Osteoblast (primary cell): ENCODE results near the gene ADAMTS4. TPM values are rescaled to one million over a fixed set of nuclear protein-coding genes. Genes with fewer than 3 reads are reported as not detected.
A peak's percentile ranks its signal among the peaks of the same experiment; 100 is the strongest.
"Not testable (repeated sequence)": the region's sequence is repeated elsewhere in the genome, so short reads cannot be mapped to it uniquely, and the experiment has no call there.

Experiments used
- DNase-seq: peaks from one replicate; pipeline ENCODE4 v3.0.0; 2011; ENCODE audit warnings: low spot score, mixed read lengths; ENCODE audit not compliant: insufficient read length; ENCODE audit errors: missing footprints
- H2AFZ ChIP-seq: 2 replicates; pipeline ENCODE4 v1.6.0; 2011; ENCODE audit warnings: mild to moderate bottlenecking, low read length
- H3K27ac ChIP-seq: 2 replicates; pipeline ENCODE4 v1.5.1; 2011; ENCODE audit warnings: mild to moderate bottlenecking, low read depth, low read length, moderate library complexity
- H3K27me3 ChIP-seq: 2 replicates; pipeline ENCODE4 v1.6.0; 2012; ENCODE audit warnings: mild to moderate bottlenecking, control low read depth, inconsistent platforms, low read length, moderate library complexity; ENCODE audit not compliant: insufficient read depth
- H3K36me3 ChIP-seq: 2 replicates; pipeline ENCODE4 v1.5.1; 2011; ENCODE audit warnings: mild to moderate bottlenecking, low read length, control low read depth, moderate library complexity; ENCODE audit not compliant: insufficient read depth
- H3K4me1 ChIP-seq: 2 replicates; pipeline ENCODE4 v1.5.1; 2011; ENCODE audit warnings: mild to moderate bottlenecking, low read length, control low read depth, moderate library complexity; ENCODE audit not compliant: insufficient read depth
- H3K4me2 ChIP-seq: 2 replicates; pipeline ENCODE4 v1.6.0; 2011; ENCODE audit warnings: mild to moderate bottlenecking, low read length; ENCODE audit not compliant: insufficient read depth
- H3K4me3 ChIP-seq: fragments of 200-600 bp; sonication (generic); 3 replicates; pipeline ENCODE4 v1.5.1; 2012; ENCODE audit warnings: mild to moderate bottlenecking, low read length, inconsistent platforms; ENCODE audit not compliant: insufficient read depth
- H3K79me2 ChIP-seq: 2 replicates; pipeline ENCODE4 v1.6.0; 2012; ENCODE audit warnings: mild to moderate bottlenecking, low read length, control low read depth, inconsistent platforms; ENCODE audit not compliant: insufficient read depth
- H3K9me3 ChIP-seq: 2 replicates; pipeline ENCODE4 v1.5.1; 2011; ENCODE audit warnings: low read depth, low read length, control low read depth
- H4K20me1 ChIP-seq: 2 replicates; pipeline ENCODE4 v1.6.0; 2012; ENCODE audit warnings: mild to moderate bottlenecking, low read length, control low read depth; ENCODE audit not compliant: insufficient read depth
- total RNA-seq: library from RNA; depleted of rRNA; stranded (reverse); fragments of >200 nt; gene quantifications from 2 replicates; pipeline ENCODE4 v1.2.3, GENCODE V29; 2012
- TF ChIP-seq, protein P1 (sequence below): IDR thresholded peaks from 2 replicates; pipeline ENCODE4 v1.5.1; 2011; ENCODE audit warnings: mild to moderate bottlenecking, low read depth, low read length, moderate library complexity; ENCODE audit errors: extremely low read depth

Gene ADAMTS4
- total RNA-seq, 1 donor: 1.4 TPM

DNA sequence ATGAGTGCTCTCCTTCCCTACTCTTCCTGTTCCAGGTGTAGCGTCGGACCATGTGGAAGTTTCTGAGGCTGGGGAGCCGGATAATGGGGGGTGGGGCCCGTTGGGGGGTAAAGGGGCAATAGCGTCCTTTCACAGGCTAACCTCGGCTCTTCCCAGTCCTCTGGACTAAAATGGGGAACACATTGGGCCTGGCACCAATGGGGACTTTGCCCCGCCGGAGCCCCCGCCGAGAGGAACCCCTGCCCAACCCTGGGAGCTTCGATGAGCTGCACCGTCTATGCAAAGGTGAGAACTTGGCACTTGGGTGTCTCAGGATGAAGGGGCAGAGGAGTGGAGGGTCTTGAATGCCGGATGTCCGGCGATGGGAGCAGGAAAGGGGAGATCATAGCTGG lies 27.5 kb upstream of the ADAMTS4 start:
- TF ChIP-seq, protein P1, sequence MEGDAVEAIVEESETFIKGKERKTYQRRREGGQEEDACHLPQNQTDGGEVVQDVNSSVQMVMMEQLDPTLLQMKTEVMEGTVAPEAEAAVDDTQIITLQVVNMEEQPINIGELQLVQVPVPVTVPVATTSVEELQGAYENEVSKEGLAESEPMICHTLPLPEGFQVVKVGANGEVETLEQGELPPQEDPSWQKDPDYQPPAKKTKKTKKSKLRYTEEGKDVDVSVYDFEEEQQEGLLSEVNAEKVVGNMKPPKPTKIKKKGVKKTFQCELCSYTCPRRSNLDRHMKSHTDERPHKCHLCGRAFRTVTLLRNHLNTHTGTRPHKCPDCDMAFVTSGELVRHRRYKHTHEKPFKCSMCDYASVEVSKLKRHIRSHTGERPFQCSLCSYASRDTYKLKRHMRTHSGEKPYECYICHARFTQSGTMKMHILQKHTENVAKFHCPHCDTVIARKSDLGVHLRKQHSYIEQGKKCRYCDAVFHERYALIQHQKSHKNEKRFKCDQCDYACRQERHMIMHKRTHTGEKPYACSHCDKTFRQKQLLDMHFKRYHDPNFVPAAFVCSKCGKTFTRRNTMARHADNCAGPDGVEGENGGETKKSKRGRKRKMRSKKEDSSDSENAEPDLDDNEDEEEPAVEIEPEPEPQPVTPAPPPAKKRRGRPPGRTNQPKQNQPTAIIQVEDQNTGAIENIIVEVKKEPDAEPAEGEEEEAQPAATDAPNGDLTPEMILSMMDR: no peak
- H3K4me2 ChIP-seq: peak overlapping the region; percentile 96
- no peak for DNase-seq
- peaks cover 17% of the 10 kb centered on the region for H3K4me1 ChIP-seq
- peaks cover 12% of the 10 kb centered on the region for H3K79me2 ChIP-seq
- H3K27me3 ChIP-seq: no peaks in the 10 kb centered on the region
- no peaks in the 10 kb centered on the region for H4K20me1 ChIP-seq
- peak overlapping the region; percentile 99 for H2AFZ ChIP-seq
- peak overlapping the region; percentile 96 for H3K4me3 ChIP-seq
- H3K9me3 ChIP-seq: no peaks in the 10 kb centered on the region
- peaks cover 21% of the 10 kb centered on the region for H3K36me3 ChIP-seq
- H3K27ac ChIP-seq: peak overlapping the region; percentile 66

DNA sequence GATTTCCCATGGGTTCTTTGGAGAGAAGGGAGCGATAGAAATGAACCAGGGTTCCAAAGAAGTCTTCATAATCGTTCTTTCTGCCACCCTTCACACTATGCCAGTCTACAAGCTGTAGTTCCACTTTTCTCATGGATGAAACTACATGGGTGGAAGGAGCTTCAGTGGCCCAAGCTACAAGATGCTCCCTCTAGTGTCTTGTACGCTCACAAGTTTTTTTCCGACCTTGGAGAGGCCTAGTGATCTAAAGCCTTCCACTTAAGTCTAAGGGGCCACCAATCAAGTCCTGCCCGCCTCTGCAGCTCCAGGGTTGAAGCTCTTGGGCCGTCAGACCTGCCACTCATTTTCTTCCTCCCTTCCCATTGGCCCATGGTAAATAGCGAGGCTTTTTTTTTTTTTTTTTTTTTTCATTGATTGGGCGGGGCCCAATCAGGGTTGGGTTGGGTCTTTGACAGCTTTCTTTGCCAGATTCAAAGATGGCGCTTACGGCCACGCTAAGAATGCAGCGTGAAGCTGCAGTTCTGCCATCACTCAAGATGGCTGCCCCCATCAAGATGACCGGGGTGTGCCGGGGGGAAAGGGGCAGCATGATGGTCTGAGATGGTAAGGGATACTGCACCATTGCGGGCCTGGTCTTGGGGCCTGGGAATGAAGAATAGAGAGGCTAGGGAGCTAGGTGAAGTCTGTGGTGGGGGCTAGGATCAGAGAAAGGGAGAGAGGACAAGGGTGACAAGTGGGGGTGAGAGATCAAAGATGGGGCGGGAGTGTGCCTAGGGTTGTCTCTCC lies 26.9 kb upstream of the ADAMTS4 start, which contains the start of gene TOMM40L:
Gene TOMM40L, plus strand, starts transcription at position 527 of the 786 bp plus-strand sequence. CDS start 430 bp downstream, outside the sequence.
- Histone ChIP-seq H2AFZ (peak within 1 kb of the TSS; percentile 99), H3K4me2 (peak within 1 kb of the TSS; percentile 96), H3K4me1 (peaks cover 17% of the 10 kb centered on the region), H3K4me3 (peak within 1 kb of the TSS; percentile 96), H3K9me3 (no peaks in the 10 kb centered on the region), H3K79me2 (peaks cover 12% of the 10 kb centered on the region), H3K27ac (peak within 1 kb of the TSS; percentile 66), H3K27me3 (no peaks in the 10 kb centered on the region), H4K20me1 (no peaks in the 10 kb centered on the region), H3K36me3 (peaks cover 21% of the 10 kb centered on the region)
- TF ChIP-seq, protein P1: peak; percentile 78
- DNase-seq: peak; percentile 94

DNA sequence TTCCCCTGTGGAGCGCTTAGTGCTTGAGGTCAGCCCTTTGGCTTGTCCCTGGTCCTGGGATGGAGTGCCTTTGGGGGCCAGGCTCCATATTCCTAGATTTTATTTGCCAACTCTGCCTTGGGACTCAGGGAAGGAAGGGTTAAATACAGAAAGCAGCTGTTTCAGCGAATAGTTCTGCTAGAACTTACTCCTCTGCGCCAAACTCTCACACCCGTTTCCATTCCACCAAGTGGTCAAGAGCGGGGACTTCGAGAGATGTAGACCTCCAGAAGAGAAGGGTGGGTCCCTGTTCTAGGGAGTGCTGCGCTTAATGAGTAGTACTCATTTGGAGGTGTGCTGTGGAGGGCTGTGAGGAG lies 26.3 kb upstream of the ADAMTS4 start:
- Histone ChIP-seq H4K20me1 (no peaks in the 10 kb centered on the region), H3K4me2 (peak overlapping the region; percentile 45), H3K4me1 (peaks cover 17% of the 10 kb centered on the region), H3K36me3 (peaks cover 20% of the 10 kb centered on the region), H2AFZ (peak overlapping the region; percentile 43), H3K79me2 (peaks cover 12% of the 10 kb centered on the region), H3K4me3 (no peak overlapping the region), H3K9me3 (no peaks in the 10 kb centered on the region), H3K27ac (no peak overlapping the region), H3K27me3 (no peaks in the 10 kb centered on the region)
- TF ChIP-seq, protein P1: no peak
- DNase-seq: no peak

DNA sequence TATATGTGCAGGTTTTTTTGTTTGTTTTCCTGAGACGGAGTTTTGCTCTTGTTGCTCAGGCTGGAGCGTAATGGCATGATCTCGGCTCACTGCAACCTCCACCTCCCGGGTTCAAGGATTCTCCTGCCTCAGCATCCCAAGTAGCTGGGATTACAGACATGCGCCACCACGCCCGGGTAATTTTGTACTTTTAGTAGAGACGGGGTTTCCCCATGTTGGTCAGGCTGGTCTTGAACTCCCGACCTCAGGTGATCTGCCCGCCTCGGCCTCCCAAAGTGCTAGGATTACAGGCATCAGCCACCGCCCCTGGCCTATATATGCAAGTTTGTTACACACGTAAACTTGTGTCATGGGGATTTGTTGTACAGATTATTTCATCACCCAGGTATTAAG lies 25.8 kb upstream of the ADAMTS4 start:
- not testable (repeated sequence) for H4K20me1 ChIP-seq, H3K27ac ChIP-seq, H2AFZ ChIP-seq, DNase-seq, H3K27me3 ChIP-seq, H3K4me2 ChIP-seq, H3K9me3 ChIP-seq, H3K4me3 ChIP-seq
- Histone ChIP-seq H3K79me2 (peaks cover 12% of the 10 kb centered on the region), H3K4me1 (peaks cover 17% of the 10 kb centered on the region), H3K36me3 (peaks cover 16% of the 10 kb centered on the region)
